ENCODE data around the gene ARMC9. TPM values are rescaled to one million over a fixed set of nuclear protein-coding genes. Genes with fewer than 3 reads are reported as not detected.
A peak's percentile ranks its signal among the peaks of the same experiment; 100 is the strongest.
"Not testable (repeated sequence)": the region's sequence is repeated elsewhere in the genome, so short reads cannot be mapped to it uniquely, and the experiment has no call there.

ARMC9 gene
- total RNA-seq, 4 donors from 2014 or later = 2.2 to 6.9 (median 5.3) TPM

DNA sequence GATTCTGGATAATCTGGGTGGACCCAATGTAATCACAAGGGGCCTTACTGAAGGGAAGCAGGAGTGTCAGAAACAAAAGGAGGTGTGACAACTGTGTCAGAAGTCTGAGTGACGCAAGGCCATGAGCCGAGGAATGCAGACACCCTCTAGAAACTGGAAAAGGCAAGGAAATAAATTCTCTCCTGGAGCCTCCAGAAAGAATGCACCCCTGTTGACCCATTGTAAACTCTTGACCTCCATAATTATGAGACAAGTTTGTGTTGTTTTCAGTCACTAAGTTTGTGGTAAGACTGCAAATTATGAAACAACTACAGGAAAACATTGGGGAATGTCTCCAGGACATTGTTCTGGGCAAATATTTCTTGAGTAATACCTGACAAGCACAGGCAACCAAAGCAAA lies 149.7 kb downstream of the ARMC9 start:
- peak in 1 of 2 donors; percentile 14 for DNase-seq (ENCODE audit: low spot score in 2 of 2)
- no peak for TF ChIP-seq POLR2A (IDR thresholded peaks at IDR 0.05)
- 72 to 75% methylated on average over 2 of the region's 2 CpGs for WGBS, 2 donors
- no peak overlapping the region for H3K4me3 ChIP-seq (ENCODE audit: low read depth, poor library complexity, severe bottlenecking)
- intact Hi-C loops (cut with DNase I; ENCODE audit: low total_unique reads) = no loop called here

DNA sequence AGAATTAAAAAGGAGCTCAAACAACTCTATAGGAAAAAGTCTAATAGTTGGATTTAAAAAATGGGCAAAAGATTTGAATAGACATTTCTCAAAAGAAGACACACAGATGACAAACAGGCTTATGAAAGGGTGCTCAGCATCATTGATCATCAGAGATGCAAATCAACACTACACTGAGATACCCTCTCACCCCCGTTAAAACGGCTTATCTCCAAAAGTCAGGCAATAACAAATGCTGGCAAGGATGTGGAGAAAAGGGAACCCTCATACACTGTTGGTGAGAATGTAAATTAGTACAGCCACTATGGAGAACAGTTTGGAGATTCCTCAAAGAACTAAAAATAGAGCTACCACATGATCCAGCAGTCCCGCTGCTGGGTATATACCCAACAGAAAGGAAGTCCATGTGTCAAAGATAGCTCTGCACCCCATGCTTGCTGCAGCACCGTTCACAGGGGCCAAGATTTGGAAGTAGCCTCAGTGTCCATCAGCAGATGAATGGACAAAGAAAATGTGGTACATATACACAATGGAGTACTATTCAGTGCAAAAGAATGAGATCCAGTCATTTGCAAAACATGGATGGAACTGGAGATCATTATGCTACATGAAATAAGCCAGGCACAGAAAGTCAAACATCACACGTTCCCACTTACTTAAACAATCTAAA lies 150.4 kb downstream of the ARMC9 start:
- WGBS, 2 donors = 64 to 72% methylated on average over 5 of the region's 5 CpGs
- TF ChIP-seq POLR2A (IDR thresholded peaks at IDR 0.05) = no peak
- TF ChIP-seq, protein P1, sequence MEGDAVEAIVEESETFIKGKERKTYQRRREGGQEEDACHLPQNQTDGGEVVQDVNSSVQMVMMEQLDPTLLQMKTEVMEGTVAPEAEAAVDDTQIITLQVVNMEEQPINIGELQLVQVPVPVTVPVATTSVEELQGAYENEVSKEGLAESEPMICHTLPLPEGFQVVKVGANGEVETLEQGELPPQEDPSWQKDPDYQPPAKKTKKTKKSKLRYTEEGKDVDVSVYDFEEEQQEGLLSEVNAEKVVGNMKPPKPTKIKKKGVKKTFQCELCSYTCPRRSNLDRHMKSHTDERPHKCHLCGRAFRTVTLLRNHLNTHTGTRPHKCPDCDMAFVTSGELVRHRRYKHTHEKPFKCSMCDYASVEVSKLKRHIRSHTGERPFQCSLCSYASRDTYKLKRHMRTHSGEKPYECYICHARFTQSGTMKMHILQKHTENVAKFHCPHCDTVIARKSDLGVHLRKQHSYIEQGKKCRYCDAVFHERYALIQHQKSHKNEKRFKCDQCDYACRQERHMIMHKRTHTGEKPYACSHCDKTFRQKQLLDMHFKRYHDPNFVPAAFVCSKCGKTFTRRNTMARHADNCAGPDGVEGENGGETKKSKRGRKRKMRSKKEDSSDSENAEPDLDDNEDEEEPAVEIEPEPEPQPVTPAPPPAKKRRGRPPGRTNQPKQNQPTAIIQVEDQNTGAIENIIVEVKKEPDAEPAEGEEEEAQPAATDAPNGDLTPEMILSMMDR (IDR thresholded peaks at IDR 0.05) = no peak
- DNase-seq (ENCODE audit: low spot score in 2 of 2) = peak in 1 of 2 donors; percentile 53
- H3K4me3 ChIP-seq (ENCODE audit: low read depth, poor library complexity, severe bottlenecking) = no peak overlapping the region
- intact Hi-C loops (cut with DNase I; ENCODE audit: low total_unique reads) = no loop called here

DNA sequence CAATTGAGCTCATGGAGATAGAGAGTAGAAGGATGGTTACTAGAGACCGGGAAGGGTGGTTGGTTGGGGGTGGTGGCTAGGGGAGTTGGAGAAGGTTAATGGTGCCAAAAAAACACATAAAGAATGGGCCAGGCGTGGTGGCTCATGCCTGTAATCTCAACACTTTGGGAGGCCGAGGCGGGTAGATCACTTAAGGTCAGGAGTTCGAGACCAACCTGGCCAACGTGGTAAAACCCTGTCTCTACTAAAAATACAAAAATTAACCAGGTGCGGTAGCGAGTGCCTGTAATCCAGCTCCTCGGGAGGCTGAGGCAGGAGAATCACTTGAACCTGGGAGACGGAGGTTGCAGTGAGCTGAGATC lies 150.9 kb downstream of the ARMC9 start:
- H3K4me3 ChIP-seq (ENCODE audit: low read depth, poor library complexity, severe bottlenecking); intact Hi-C loops (cut with DNase I; ENCODE audit: low total_unique reads): not testable (repeated sequence)
- peak in 1 of 2 donors; percentile 65 for DNase-seq (ENCODE audit: low spot score in 2 of 2)
- WGBS, 2 donors = 93 to 95% methylated on average over 10 of the region's 10 CpGs

DNA sequence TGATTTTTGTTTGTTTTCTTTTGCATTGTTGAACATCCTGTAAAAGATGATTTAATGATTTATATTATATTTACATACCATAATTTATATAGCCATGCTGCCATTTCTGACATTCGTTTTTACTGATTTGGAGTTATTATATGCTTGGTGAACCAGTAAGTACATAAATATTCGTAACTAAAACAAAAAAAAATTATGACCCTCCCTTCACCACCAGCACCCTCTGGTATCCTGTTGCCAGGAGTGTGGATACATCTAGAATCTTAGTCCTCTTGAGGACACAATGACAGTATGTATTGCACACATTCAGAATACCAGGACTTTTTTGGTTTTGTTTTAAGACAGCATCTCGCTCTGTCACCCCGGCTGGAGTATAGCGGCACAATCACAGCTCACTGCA lies 153.2 kb downstream of the ARMC9 start:
- 90 to 93% methylated on average over 5 of the region's 5 CpGs for WGBS, 2 donors
- DNase-seq (ENCODE audit: low spot score in 2 of 2) = no peak
- no peak overlapping the region for H3K4me3 ChIP-seq (ENCODE audit: low read depth, poor library complexity, severe bottlenecking)

DNA sequence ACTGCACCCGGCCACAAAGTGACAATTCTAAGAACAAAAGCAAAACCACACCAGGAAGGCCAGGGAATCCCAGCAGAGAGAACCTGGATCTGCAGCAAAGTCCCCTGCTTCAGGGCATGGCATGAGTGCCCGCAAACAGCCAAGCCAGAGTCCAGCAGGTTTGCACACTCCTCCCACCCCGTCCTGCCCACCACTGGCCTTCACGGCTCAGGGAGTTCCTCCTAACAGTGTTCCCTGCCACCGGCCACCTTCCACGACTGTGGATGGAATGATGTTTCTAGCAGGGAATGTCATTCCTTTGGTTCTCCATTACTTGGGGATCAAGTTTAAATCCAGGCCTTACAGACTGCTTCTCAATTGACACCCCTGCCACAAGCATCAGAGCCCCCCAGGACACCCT lies 155.0 kb downstream of the ARMC9 start:
- no peak for DNase-seq (ENCODE audit: low spot score in 2 of 2)
- 84 to 90% methylated on average over 5 of the region's 6 CpGs for WGBS, 2 donors
- H3K4me3 ChIP-seq (ENCODE audit: low read depth, poor library complexity, severe bottlenecking) = no peak overlapping the region
- TF ChIP-seq, protein P1 (IDR thresholded peaks at IDR 0.05) = no peak
- TF ChIP-seq POLR2A (IDR thresholded peaks at IDR 0.05) = no peak
- intact Hi-C loops (cut with DNase I; ENCODE audit: low total_unique reads) = no loop called here

More for the DNA sequence above, 153.2 kb downstream of the ARMC9 start:
- TF ChIP-seq, protein P1 (IDR thresholded peaks at IDR 0.05) = no peak
- TF ChIP-seq POLR2A (IDR thresholded peaks at IDR 0.05) = no peak
- intact Hi-C loops (cut with DNase I; ENCODE audit: low total_unique reads) = no loop called here

DNA sequence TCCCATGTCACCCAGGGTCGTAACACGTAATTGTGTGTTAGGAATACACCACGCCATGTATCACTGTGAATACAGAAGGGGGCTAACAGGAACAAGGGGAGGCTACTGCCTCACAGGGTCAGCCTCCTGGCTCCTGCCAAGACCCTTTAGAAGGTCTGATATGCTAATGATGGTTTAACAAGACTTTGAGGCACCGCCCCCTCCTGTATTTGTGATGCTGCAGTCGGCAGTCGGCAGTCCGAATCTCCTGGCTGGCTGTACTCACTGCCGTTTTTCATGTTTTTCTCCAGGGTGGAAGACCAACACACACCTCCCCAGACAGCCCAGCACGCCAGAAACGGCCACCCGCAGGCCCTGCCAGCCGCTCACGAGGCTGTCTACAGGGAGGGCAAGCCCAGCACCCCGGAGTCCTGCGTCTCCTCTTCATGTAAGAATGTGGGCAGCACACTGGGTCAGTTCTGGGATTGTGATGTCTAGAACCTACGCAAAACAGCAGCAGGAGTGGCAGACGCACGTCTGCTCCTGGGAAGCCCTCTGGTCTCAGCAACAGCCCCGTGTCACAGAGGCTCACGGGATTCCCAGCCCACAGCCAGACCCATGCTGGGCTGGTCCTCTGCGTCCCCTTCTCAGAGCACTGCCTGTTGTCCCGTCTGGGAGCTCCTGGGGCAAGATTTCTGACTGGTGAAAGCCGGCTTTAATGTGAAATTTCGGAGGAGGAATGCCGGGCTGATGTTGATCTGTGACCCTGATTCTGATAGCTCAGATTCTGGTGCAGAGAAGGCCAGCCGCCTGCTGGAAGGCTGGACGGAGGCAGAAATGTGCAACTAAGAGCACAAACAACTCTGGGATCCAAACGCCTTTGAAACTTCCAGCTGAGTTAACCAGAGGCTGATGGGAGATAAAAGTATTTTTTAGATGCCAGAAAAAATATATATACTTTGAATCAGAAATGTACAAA lies 157.4 kb downstream of the ARMC9 start:
- 86 to 89% methylated on average over 27 to 28 of the region's 28 CpGs for WGBS, 2 donors
- no peak for DNase-seq (ENCODE audit: low spot score in 2 of 2)
- intact Hi-C loops (cut with DNase I; ENCODE audit: low total_unique reads) = no loop called here
- H3K4me3 ChIP-seq (ENCODE audit: low read depth, poor library complexity, severe bottlenecking) = no peak overlapping the region
- no peak for TF ChIP-seq POLR2A (IDR thresholded peaks at IDR 0.05)

DNA sequence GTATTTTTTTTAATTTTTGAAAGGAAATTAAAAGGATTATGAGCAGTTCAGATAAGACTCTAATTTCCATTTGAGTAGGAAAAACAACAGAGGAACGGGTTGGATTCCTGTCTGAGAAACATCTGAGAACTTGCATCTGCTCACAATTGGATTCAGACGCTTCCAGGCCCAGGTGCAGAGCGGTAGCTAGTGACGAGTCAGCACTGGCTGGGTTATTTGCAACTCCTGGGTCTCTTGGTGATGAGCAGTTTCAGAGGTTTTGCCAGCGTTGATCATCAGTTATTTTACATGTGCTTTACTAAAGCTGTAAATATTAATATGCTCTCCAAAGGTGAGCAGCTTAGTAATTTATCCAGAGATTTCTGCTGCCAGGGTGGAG lies 158.0 kb downstream of the ARMC9 start:
- no peak overlapping the region for H3K4me3 ChIP-seq (ENCODE audit: low read depth, poor library complexity, severe bottlenecking)
- 65 to 73% methylated on average over 5 of the region's 5 CpGs for WGBS, 2 donors
- no peak for DNase-seq (ENCODE audit: low spot score in 2 of 2)
- intact Hi-C loops (cut with DNase I; ENCODE audit: low total_unique reads) = no loop called here
- TF ChIP-seq POLR2A (IDR thresholded peaks at IDR 0.05) = no peak
- TF ChIP-seq, protein P1 (IDR thresholded peaks at IDR 0.05) = no peak

All from lower leg skin (tissue), 4 donors.